OCI-LY3 (cell line): ENCODE data around the gene GINS1.

ENCODE experiments used
- H2AFZ ChIP-seq: fragments of 200-600, 300-600 bp; shearing (Covaris generic); 2 replicates; pipeline ENCODE4 v1.6.0; 2014; ENCODE audit warnings: antibody characterized with exemption, low read depth, low read length
- H3K27ac ChIP-seq: fragments of 200-600, 300-600 bp; sonication (generic); 2 replicates; pipeline ENCODE4 v1.5.1; 2014; ENCODE audit warnings: mild to moderate bottlenecking, low read length, moderate library complexity, mixed read lengths
- H3K27me3 ChIP-seq: fragments of 200-600, 300-600 bp; sonication (generic); 2 replicates; pipeline ENCODE4 v1.6.1; 2014; ENCODE audit warnings: low read depth, low read length, mixed read lengths
- H3K36me3 ChIP-seq: fragments of 200-600, 300-600 bp; sonication (generic); replicated peaks from 2 replicates; pipeline ENCODE3; 2014; ENCODE audit warnings: low read depth, low read length, mixed read lengths
- H3K4me1 ChIP-seq: fragments of 300-600, 200-600 bp; sonication (generic); 2 replicates; pipeline ENCODE4 v1.6.1; 2014; ENCODE audit warnings: low read length, mixed read lengths
- H3K4me2 ChIP-seq: fragments of 200-600, 300-600 bp; sonication (generic); 2 replicates; pipeline ENCODE4 v1.6.1; 2014; ENCODE audit warnings: low read length, mixed read lengths
- H3K4me3 ChIP-seq: fragments of 300-600, 200-600 bp; sonication (generic); 2 replicates; pipeline ENCODE4 v1.5.1; 2014; ENCODE audit warnings: antibody characterized with exemption, mild to moderate bottlenecking, low read length, moderate library complexity
- H3K79me2 ChIP-seq: fragments of 300-600, 200-600 bp; shearing (Covaris generic); 2 replicates; pipeline ENCODE4 v1.6.1; 2014; ENCODE audit warnings: mild to moderate bottlenecking, low read length, mixed read lengths
- H3K9ac ChIP-seq: fragments of 300-600, 200-600 bp; shearing (Covaris generic); 2 replicates; pipeline ENCODE4 v1.6.0; 2014; ENCODE audit warnings: mild to moderate bottlenecking, low read length, moderate library complexity
- H3K9me3 ChIP-seq: fragments of 200-600, 300-600 bp; shearing (Covaris generic); 2 replicates; pipeline ENCODE4 v1.6.1; 2014; ENCODE audit warnings: low read length, mixed read lengths; ENCODE audit not compliant: insufficient read depth
- H4K20me1 ChIP-seq: fragments of 200-600, 300-600 bp; sonication (generic); 2 replicates; pipeline ENCODE4 v1.6.1; 2016; ENCODE audit warnings: low read length, mixed read lengths; ENCODE audit not compliant: insufficient read depth
- CTCF ChIP-seq: fragments of 200-600, 300-600 bp; sonication (generic); IDR thresholded peaks from 2 replicates; pipeline ENCODE4 v1.5.1; 2014; ENCODE audit warnings: antibody characterized with exemption, low read length, low read depth
- EZH2phosphoT487 ChIP-seq: fragments of 200-600 bp; shearing (Covaris generic); IDR thresholded peaks from 2 replicates; pipeline ENCODE4 v1.6.1; 2018; ENCODE audit warnings: antibody characterized with exemption, mixed run types, low read depth

The GINS1 gene

GRCh38 chr20:25495189-25495824 is 87.8 kb downstream of the GINS1 start:
- no peaks in the 10 kb centered on the region for H3K36me3 ChIP-seq
- H3K4me1 ChIP-seq = no peaks in the 10 kb centered on the region
- H3K4me2 ChIP-seq = no peak overlapping the region
- no peaks in the 10 kb centered on the region for H3K79me2 ChIP-seq
- H3K9ac ChIP-seq = no peak overlapping the region
- no peaks in the 10 kb centered on the region for H4K20me1 ChIP-seq
- TF ChIP-seq CTCF (no peak), EZH2phosphoT487 (no peak)
- no peak overlapping the region for H3K4me3 ChIP-seq
- no peaks in the 10 kb centered on the region for H3K9me3 ChIP-seq
- no peaks in the 10 kb centered on the region for H3K27me3 ChIP-seq
- no peak overlapping the region for H3K27ac ChIP-seq
- H2AFZ ChIP-seq = no peak overlapping the region

- Histone ChIP-seq H3K9ac (no peak overlapping the region), H4K20me1 (no peaks in the 10 kb centered on the region), H3K9me3 (no peaks in the 10 kb centered on the region), H3K27ac (no peak overlapping the region), H3K4me1 (no peaks in the 10 kb centered on the region), H3K4me3 (no peak overlapping the region), H3K36me3 (no peaks in the 10 kb centered on the region), H3K4me2 (no peak overlapping the region), H3K79me2 (no peaks in the 10 kb centered on the region), H3K27me3 (no peaks in the 10 kb centered on the region), H2AFZ (no peak overlapping the region)
- no peak for TF ChIP-seq EZH2phosphoT487
- no peak for TF ChIP-seq CTCF
Observed at GRCh38 chr20:25496165-25496967, 88.9 kb downstream of the GINS1 start.

- no peak for TF ChIP-seq CTCF
- TF ChIP-seq EZH2phosphoT487 = no peak
- Histone ChIP-seq H3K27me3 (no peaks in the 10 kb centered on the region), H2AFZ (no peak overlapping the region), H3K4me2 (no peak overlapping the region), H3K79me2 (no peaks in the 10 kb centered on the region), H4K20me1 (no peaks in the 10 kb centered on the region), H3K36me3 (no peaks in the 10 kb centered on the region), H3K9ac (no peak overlapping the region), H3K27ac (no peak overlapping the region), H3K4me3 (no peak overlapping the region), H3K9me3 (no peaks in the 10 kb centered on the region), H3K4me1 (no peaks in the 10 kb centered on the region)
Observed at GRCh38 chr20:25496968-25497401, 89.5 kb downstream of the GINS1 start.

- Histone ChIP-seq H3K4me1 (no peaks in the 10 kb centered on the region), H2AFZ (no peak overlapping the region), H3K9me3 (no peaks in the 10 kb centered on the region), H4K20me1 (no peaks in the 10 kb centered on the region), H3K79me2 (no peaks in the 10 kb centered on the region), H3K27me3 (no peaks in the 10 kb centered on the region), H3K36me3 (no peaks in the 10 kb centered on the region), H3K4me2 (no peak overlapping the region), H3K27ac (no peak overlapping the region), H3K9ac (no peak overlapping the region), H3K4me3 (no peak overlapping the region)
- no peak for TF ChIP-seq CTCF
- TF ChIP-seq EZH2phosphoT487 = no peak
Observed at GRCh38 chr20:25497586-25498279, 90.3 kb downstream of the GINS1 start.
